ENCODE data around the gene LRIG1. TPM values are rescaled to one million over a fixed set of nuclear protein-coding genes. Genes with fewer than 3 reads are reported as not detected.

The LRIG1 gene
- total and polyA plus RNA-seq, 10 of the 15 experiments (the other 5 are each of a cell fraction or from before 2014, with no cell fraction given), result 0.84 to 16.4 (median 8.1) TPM

DNA sequence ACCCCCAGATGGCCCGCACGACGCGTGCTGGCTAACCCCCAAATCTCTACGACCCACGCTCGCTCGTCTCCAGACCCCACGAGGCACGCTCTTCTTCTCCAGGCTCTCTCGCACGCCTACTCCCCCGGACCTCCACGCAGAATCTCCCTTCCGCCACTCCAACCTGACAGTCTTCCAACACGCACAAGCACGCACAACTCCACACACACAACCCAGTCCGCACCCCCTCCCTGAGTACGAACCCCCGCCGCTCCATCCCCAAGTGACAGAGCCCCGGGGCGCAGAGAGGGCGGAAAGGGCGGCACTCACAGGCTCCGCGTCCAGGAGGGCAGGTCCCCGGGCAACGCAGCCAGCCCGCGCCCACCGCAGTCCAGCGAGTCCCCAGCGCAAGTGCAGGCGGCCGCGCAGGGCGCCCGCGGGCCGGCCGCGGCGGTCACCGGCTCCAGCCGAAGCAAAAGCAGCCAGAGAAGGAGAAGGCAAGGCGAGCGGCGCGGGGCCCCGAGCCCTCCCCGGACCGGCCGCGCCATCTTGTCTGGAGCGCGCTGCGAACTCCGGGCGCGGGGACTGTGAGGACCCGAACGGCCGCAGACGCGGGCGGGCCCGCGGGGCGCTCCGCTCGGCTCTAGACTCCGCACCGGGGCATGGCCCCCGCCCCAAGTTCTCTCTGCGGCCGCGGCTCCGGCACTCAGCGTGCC, 794 bp downstream of the LRIG1 start:
- FAIRE-seq (no peak), ATAC-seq (peak; percentile 12), DNase-seq (ENCODE audit: low read depth, low spot score) (no peak)
- intact Hi-C loops (cut with micrococcal nuclease; ENCODE audit: unreplicated experiment) (loop anchor here (2.0 to 10.0 kb wide), 2 partner anchors 113 to 315 kb away; no protein-coding TSS in a partner anchor), in situ Hi-C loops (cut with MboI) (no loop called here)
- ChIA-PET CTCF (interaction anchor here (1.4 kb wide), 1 partner anchor 92 kb away, joined by 5 read pairs; no protein-coding TSS in a partner anchor), RAD21 (ENCODE audit: unreplicated experiment) (no interaction called here), SMC1A (ENCODE audit: uncharacterized antibody, unreplicated experiment) (interaction anchor here (0.6 to 2.1 kb wide), 2 partner anchors 10 to 14 kb away, joined by 3 to 5 read pairs; no protein-coding TSS in a partner anchor), POLR2A (no interaction called here)
- 1% methylated on average over 70 of the region's 80 CpGs for WGBS (ENCODE audit: insufficient coverage, insufficient replicate concordance, low lambda C conversion rate, missing lambda C conversion rate)
- H3K4me1 ChIP-seq (ENCODE audit: control insufficient read depth, insufficient read depth, low read length), result peaks cover 4% of the 10 kb centered on the region; the same call in 1 of the 2 replicates
- peak overlapping the region; percentile 61; the same call in 1 of the 2 replicates for H3K9ac ChIP-seq (ENCODE audit: control insufficient read depth, insufficient read depth, low read length)
- H3K79me2 ChIP-seq (ENCODE audit: control insufficient read depth, insufficient read depth, low read length), result peaks cover 9% of the 10 kb centered on the region
- H4K20me1 ChIP-seq (ENCODE audit: control insufficient read depth, insufficient read depth), result no peaks in the 10 kb centered on the region
- no peak overlapping the region for H3K27ac ChIP-seq (ENCODE audit: control insufficient read depth, insufficient read depth)
- H2AFZ ChIP-seq (ENCODE audit: control insufficient read depth, low read depth, low read length), result peak overlapping the region; percentile 76
- H3K4me2 ChIP-seq (ENCODE audit: control insufficient read depth, insufficient read depth), result peak overlapping the region; percentile 84
- BruUV-seq (replicated peaks), result no TSS peak
- no peaks in the 10 kb centered on the region for H3K9me3 ChIP-seq (replicated peaks; ENCODE audit: control insufficient read depth, insufficient read depth, low read length)
- peaks cover 0 to 2% of the 10 kb centered on the region in 2 experiments; a peak in 2 of 4 replicates for H3K27me3 ChIP-seq (replicated peaks in 1 of 2; ENCODE audit: control insufficient read depth in 2 of 2, insufficient read depth in 2 of 2, low read length in 1 of 2)
- peak overlapping the region; percentile 64 for H3K4me3 ChIP-seq
- H3K36me3 ChIP-seq (ENCODE audit: control insufficient read depth in 2 of 2, insufficient read depth in 2 of 2, low read length in 1 of 2), result no peaks in the 10 kb centered on the region
- TF ChIP-seq JUNB (IDR thresholded peaks at IDR 0.05), result no peak
- no peak for TF ChIP-seq RBBP5 (conservative IDR thresholded peaks at IDR 0.05)
- 0 out of 2 replicates have a peak, but pooled peaks have one; percentile 62 for TF ChIP-seq DPF2 (IDR thresholded peaks at IDR 0.05)
- 0 out of 2 replicates have a peak, but pooled peaks have one; percentile 26 for TF ChIP-seq NBN (IDR thresholded peaks at IDR 0.05)
- no peak for TF ChIP-seq KLF5 (IDR thresholded peaks at IDR 0.05; ENCODE audit: partially characterized antibody)
- TF ChIP-seq, protein P1, sequence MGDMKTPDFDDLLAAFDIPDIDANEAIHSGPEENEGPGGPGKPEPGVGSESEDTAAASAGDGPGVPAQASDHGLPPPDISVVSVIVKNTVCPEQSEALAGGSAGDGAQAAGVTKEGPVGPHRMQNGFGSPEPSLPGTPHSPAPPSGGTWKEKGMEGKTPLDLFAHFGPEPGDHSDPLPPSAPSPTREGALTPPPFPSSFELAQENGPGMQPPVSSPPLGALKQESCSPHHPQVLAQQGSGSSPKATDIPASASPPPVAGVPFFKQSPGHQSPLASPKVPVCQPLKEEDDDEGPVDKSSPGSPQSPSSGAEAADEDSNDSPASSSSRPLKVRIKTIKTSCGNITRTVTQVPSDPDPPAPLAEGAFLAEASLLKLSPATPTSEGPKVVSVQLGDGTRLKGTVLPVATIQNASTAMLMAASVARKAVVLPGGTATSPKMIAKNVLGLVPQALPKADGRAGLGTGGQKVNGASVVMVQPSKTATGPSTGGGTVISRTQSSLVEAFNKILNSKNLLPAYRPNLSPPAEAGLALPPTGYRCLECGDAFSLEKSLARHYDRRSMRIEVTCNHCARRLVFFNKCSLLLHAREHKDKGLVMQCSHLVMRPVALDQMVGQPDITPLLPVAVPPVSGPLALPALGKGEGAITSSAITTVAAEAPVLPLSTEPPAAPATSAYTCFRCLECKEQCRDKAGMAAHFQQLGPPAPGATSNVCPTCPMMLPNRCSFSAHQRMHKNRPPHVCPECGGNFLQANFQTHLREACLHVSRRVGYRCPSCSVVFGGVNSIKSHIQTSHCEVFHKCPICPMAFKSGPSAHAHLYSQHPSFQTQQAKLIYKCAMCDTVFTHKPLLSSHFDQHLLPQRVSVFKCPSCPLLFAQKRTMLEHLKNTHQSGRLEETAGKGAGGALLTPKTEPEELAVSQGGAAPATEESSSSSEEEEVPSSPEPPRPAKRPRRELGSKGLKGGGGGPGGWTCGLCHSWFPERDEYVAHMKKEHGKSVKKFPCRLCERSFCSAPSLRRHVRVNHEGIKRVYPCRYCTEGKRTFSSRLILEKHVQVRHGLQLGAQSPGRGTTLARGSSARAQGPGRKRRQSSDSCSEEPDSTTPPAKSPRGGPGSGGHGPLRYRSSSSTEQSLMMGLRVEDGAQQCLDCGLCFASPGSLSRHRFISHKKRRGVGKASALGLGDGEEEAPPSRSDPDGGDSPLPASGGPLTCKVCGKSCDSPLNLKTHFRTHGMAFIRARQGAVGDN (IDR thresholded peaks at IDR 0.05), result no peak
- peak; percentile 11 for TF ChIP-seq HDAC6 (IDR thresholded peaks at IDR 0.05; ENCODE audit: unreplicated experiment)
- no peak for TF ChIP-seq EP300 (IDR thresholded peaks at IDR 0.05; ENCODE audit: borderline replicate concordance in 1 of 2, control insufficient read depth in 1 of 2, low read depth in 2 of 2, low read length in 2 of 2)
- no peak for TF ChIP-seq EED (IDR thresholded peaks at IDR 0.05; ENCODE audit: low read depth)
- TF ChIP-seq IRF4 (IDR thresholded peaks at IDR 0.05; ENCODE audit: low read depth, low read length), result no peak
- TF ChIP-seq, protein P2, sequence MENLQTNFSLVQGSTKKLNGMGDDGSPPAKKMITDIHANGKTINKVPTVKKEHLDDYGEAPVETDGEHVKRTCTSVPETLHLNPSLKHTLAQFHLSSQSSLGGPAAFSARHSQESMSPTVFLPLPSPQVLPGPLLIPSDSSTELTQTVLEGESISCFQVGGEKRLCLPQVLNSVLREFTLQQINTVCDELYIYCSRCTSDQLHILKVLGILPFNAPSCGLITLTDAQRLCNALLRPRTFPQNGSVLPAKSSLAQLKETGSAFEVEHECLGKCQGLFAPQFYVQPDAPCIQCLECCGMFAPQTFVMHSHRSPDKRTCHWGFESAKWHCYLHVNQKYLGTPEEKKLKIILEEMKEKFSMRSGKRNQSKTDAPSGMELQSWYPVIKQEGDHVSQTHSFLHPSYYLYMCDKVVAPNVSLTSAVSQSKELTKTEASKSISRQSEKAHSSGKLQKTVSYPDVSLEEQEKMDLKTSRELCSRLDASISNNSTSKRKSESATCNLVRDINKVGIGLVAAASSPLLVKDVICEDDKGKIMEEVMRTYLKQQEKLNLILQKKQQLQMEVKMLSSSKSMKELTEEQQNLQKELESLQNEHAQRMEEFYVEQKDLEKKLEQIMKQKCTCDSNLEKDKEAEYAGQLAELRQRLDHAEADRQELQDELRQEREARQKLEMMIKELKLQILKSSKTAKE (IDR thresholded peaks at IDR 0.05; ENCODE audit: low read depth, poor library complexity, severe bottlenecking), result no peak
- TF ChIP-seq, protein P3, sequence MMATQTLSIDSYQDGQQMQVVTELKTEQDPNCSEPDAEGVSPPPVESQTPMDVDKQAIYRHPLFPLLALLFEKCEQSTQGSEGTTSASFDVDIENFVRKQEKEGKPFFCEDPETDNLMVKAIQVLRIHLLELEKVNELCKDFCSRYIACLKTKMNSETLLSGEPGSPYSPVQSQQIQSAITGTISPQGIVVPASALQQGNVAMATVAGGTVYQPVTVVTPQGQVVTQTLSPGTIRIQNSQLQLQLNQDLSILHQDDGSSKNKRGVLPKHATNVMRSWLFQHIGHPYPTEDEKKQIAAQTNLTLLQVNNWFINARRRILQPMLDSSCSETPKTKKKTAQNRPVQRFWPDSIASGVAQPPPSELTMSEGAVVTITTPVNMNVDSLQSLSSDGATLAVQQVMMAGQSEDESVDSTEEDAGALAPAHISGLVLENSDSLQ (IDR thresholded peaks at IDR 0.05), result no peak
